Measurements from ENCODE around the gene CDC42EP3. TPM values are rescaled to one million over a fixed set of nuclear protein-coding genes. Genes with fewer than 3 reads are reported as not detected.

Gene CDC42EP3
- total RNA-seq, 1 donor from 2014 or later: 32.9 TPM

DNA sequence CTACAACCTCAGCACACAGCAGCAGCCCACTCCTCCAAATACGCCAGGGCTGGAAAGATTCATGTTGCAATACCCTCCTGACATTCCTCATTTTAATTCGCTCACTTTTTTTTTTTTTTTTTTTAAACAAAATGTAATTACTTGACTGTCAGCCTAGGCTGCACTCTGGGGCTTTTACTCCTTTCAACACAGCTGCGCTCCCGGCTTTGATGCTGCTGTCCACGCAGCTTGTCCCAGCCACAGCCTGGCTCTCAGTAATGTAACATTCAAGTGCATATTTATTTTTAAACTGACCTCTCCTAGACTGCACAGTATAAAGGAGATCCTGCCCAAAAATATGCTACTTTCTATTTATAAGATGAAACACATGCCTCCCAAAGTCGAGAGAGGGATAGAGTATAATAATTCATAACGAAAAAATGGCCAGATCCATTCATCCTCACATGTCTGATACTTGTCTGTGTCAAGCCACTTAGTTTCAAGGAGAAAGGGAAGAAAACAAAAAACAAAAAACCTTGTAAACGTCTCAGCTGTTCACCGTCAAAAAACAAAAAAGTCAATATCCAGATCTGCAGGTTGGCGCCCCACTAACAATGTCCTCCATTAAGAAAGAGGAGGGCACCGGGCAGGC is 949 bp downstream of the CDC42EP3 start:
- TF ChIP-seq, protein P1, sequence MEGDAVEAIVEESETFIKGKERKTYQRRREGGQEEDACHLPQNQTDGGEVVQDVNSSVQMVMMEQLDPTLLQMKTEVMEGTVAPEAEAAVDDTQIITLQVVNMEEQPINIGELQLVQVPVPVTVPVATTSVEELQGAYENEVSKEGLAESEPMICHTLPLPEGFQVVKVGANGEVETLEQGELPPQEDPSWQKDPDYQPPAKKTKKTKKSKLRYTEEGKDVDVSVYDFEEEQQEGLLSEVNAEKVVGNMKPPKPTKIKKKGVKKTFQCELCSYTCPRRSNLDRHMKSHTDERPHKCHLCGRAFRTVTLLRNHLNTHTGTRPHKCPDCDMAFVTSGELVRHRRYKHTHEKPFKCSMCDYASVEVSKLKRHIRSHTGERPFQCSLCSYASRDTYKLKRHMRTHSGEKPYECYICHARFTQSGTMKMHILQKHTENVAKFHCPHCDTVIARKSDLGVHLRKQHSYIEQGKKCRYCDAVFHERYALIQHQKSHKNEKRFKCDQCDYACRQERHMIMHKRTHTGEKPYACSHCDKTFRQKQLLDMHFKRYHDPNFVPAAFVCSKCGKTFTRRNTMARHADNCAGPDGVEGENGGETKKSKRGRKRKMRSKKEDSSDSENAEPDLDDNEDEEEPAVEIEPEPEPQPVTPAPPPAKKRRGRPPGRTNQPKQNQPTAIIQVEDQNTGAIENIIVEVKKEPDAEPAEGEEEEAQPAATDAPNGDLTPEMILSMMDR (IDR thresholded peaks at IDR 0.05; ENCODE audit: partially characterized antibody, unreplicated experiment): no peak
- peaks cover 21% of the 10 kb centered on the region for H3K4me1 Mint-ChIP-seq (ENCODE audit: low read depth, unreplicated experiment)

DNA sequence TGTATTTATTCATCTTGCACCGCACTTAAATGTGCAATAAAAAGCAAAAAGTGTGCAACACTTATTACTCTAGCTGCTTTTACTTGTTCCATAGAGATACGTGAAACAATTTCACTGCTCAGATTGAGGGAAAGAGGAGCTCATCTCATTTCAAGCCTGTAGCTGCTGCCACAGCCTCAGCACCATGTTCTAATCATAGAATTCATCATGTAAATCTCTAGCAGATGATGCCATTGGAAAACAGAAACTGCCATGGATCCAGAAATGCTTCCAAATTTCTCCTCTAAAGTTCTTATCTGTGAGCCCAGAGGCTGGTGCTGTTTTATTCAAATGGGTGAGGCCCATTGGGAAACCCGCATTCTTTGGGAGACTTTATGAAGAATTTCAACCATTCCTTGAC is 2.0 kb downstream of the CDC42EP3 start:
- Mint-ChIP-seq H3K36me3 (ENCODE audit: unreplicated experiment) (no peaks in the 10 kb centered on the region), H3K9me3 (ENCODE audit: unreplicated experiment) (peaks cover 6% of the 10 kb centered on the region), H3K4me1 (ENCODE audit: low read depth, unreplicated experiment) (peaks cover 26% of the 10 kb centered on the region), H3K27me3 (ENCODE audit: unreplicated experiment) (peaks cover 9% of the 10 kb centered on the region), H3K4me3 (ENCODE audit: unreplicated experiment) (peak overlapping the region; percentile 90), H3K27ac (ENCODE audit: unreplicated experiment) (no peak overlapping the region)
- DNase-seq: no peak
- TF ChIP-seq, protein P1 (IDR thresholded peaks at IDR 0.05; ENCODE audit: partially characterized antibody, unreplicated experiment): no peak

More for the DNA sequence above, 949 bp downstream of the CDC42EP3 start:
- Mint-ChIP-seq H3K4me3 (ENCODE audit: unreplicated experiment) (peak overlapping the region; percentile 90), H3K27ac (ENCODE audit: unreplicated experiment) (peak overlapping the region; percentile 86), H3K36me3 (ENCODE audit: unreplicated experiment) (no peaks in the 10 kb centered on the region), H3K9me3 (ENCODE audit: unreplicated experiment) (peaks cover 6% of the 10 kb centered on the region), H3K27me3 (ENCODE audit: unreplicated experiment) (peaks cover 9% of the 10 kb centered on the region)
- DNase-seq: peak; percentile 52

DNA sequence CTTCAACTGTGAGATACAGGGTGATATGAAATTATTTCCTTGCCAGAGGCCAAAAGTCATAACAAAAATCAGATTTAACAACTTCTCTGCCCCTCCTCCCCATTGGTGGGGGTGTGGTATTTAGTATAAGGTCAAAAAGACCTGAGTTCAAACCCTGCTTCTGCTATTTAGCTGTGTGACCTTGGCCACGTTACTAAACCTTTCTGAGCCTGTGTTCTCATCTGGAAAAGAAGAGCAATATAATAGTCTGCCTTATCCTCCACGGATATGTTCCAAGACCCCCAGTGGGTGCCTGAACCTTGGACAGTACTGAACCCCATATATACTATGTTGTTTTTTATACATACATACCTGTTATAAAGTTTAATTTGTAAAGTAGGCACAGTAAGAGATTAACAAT is 3.7 kb downstream of the CDC42EP3 start:
- H3K27ac Mint-ChIP-seq (ENCODE audit: unreplicated experiment): no peak overlapping the region
- peak overlapping the region; percentile 25 for H3K4me3 Mint-ChIP-seq (ENCODE audit: unreplicated experiment)
- DNase-seq: no peak
- H3K27me3 Mint-ChIP-seq (ENCODE audit: unreplicated experiment): peaks cover 6% of the 10 kb centered on the region
- H3K4me1 Mint-ChIP-seq (ENCODE audit: low read depth, unreplicated experiment): peaks cover 28% of the 10 kb centered on the region
- TF ChIP-seq, protein P1 (IDR thresholded peaks at IDR 0.05; ENCODE audit: partially characterized antibody, unreplicated experiment): no peak
- H3K36me3 Mint-ChIP-seq (ENCODE audit: unreplicated experiment): no peaks in the 10 kb centered on the region
- peaks cover 6% of the 10 kb centered on the region for H3K9me3 Mint-ChIP-seq (ENCODE audit: unreplicated experiment)

DNA sequence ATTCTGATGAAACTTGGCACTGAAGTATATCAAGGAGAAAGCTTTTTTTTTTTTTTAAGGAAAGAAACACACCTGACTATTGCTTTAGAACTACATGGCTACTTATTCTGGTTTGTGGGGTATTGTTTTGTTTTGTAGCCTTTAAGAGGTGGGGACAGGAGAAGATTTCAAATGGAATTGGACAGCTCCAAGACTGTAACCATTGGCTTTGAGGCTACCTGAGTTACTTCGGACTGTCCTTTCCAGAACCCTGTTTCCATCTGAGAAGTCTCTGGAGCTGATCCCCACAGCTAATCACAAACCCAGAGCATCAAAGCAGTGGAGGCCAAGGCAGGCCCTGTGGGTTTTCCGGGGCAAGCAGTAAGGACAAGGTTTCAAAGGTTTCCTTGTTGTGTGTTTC is 4.7 kb downstream of the CDC42EP3 start:
- Mint-ChIP-seq H3K9me3 (ENCODE audit: unreplicated experiment) (peaks cover 6% of the 10 kb centered on the region), H3K4me3 (ENCODE audit: unreplicated experiment) (no peak overlapping the region), H3K36me3 (ENCODE audit: unreplicated experiment) (no peaks in the 10 kb centered on the region), H3K27ac (ENCODE audit: unreplicated experiment) (no peak overlapping the region), H3K4me1 (ENCODE audit: low read depth, unreplicated experiment) (peaks cover 32% of the 10 kb centered on the region), H3K27me3 (ENCODE audit: unreplicated experiment) (peaks cover 5% of the 10 kb centered on the region)
- TF ChIP-seq, protein P1 (IDR thresholded peaks at IDR 0.05; ENCODE audit: partially characterized antibody, unreplicated experiment): no peak
- DNase-seq: no peak

DNA sequence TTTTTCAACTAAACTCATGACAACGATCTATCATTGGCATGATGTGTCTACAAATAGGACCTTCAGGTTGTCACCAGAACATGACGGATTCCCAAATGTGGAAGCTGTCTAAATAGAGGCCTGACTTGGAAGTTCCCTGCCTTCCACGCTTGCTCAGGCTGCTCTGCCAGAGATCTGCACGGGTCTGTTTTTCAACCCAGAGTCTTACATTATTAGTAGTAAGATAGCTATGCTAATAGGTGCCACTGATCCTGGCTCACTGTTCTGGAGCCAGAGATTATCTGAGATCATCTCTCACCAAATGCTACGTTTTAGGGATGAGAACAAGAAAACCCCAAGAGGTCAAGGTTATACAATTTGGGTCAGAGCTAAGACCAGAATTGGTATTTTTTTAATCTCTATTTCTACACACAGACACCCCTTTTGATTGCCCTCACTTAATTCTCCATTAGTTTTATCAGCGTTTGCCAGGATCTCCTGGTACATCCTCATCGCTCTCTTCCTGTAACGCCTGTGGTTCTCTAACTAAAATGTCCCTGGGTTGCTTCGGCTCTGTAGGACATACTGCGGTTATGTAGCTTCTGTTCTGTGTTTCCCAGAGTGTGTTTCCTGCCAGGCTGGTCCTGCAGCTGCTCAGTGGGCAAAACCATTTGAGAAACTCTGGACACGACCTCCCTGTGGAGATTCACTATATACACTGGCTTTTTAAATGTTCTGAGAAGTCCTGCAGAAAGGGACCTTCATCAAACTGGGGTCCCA is 5.7 kb downstream of the CDC42EP3 start:
- H3K27me3 Mint-ChIP-seq (ENCODE audit: unreplicated experiment): peaks cover 4% of the 10 kb centered on the region
- H3K4me3 Mint-ChIP-seq (ENCODE audit: unreplicated experiment): peak overlapping the region; percentile 3
- DNase-seq: no peak
- no peak overlapping the region for H3K27ac Mint-ChIP-seq (ENCODE audit: unreplicated experiment)
- peaks cover 35% of the 10 kb centered on the region for H3K4me1 Mint-ChIP-seq (ENCODE audit: low read depth, unreplicated experiment)
- TF ChIP-seq, protein P1 (IDR thresholded peaks at IDR 0.05; ENCODE audit: partially characterized antibody, unreplicated experiment): no peak
- peaks cover 5% of the 10 kb centered on the region for H3K9me3 Mint-ChIP-seq (ENCODE audit: unreplicated experiment)
- H3K36me3 Mint-ChIP-seq (ENCODE audit: unreplicated experiment): no peaks in the 10 kb centered on the region

Measured in glutamatergic neuron (in vitro differentiated cells).